ENCODE results near the gene CHD6. TPM values are rescaled to one million over a fixed set of nuclear protein-coding genes. Genes with fewer than 3 reads are reported as not detected.
A peak's percentile ranks its signal among the peaks of the same experiment; 100 is the strongest.

The CHD6 gene
- total RNA-seq, 6 experiments from 2014 or later = 9.3 to 24.1 (median 16.6) TPM

DNA sequence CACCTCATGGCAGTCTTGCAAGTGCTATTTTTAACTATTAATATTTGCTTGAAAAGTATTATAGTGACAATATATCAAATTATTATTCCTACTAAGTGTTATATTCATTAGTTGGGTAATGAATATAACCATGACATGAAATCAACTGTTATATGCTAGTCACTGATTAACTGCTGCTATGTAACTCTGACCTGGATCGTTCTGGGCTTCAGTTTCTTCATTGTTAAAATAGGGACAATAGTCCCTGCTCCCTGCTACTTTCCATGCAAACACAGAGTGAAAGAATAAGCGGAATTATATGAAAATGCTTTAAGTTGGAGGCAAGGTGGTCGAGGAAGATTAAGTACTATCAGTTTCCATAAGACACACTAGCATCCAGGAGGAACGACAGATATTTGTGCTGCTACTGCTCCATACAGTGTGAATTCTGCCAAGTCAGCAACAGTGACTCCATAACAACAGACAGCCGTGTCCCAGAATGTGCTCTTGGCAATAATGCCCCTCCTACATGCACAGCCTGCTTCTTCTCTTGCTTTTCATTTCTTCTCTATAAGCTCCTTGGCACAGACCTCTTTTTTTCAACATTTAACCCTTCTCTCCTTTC, 107.2 kb downstream of the CHD6 start:
- 20% methylated on average over 5 of the region's 5 CpGs for WGBS (ENCODE audit: insufficient coverage, low coverage, low lambda C conversion rate, missing lambda C conversion rate)
- ATAC-seq (peak; percentile 52 to 61 (median 60)), DNase-seq (no peak)
- Histone ChIP-seq H3K4me3 (no peak overlapping the region), H3K4me1 (peaks cover 0 to 68% (median 22%) of the 10 kb centered on the region in 4 donors), H3K9me3 (no peaks in the 10 kb centered on the region), H3K36me3 (peaks cover 0 to 4% (median 0%) of the 10 kb centered on the region in 4 donors), H3K27ac (peak overlapping the region in 1 of 3 donors; percentile 25), H3K27me3 (no peaks in the 10 kb centered on the region)
- intact Hi-C loops (cut with DNase I) = no loop called here
- TF ChIP-seq POLR2A (IDR thresholded peaks at IDR 0.05) = no peak
- TF ChIP-seq CTCF (IDR thresholded peaks at IDR 0.05) = no peak

GRCh38 chr20:41510224-41510623, 108.0 kb downstream of the CHD6 start:
- TF ChIP-seq POLR2A (IDR thresholded peaks at IDR 0.05) (no peak), CTCF (IDR thresholded peaks at IDR 0.05) (no peak)
- 77% methylated on average over 5 of the region's 7 CpGs for WGBS (ENCODE audit: insufficient coverage, low coverage, low lambda C conversion rate, missing lambda C conversion rate)
- H3K27ac ChIP-seq = peak overlapping the region in 1 of 3 donors; percentile 25

GRCh38 chr20:41509316-41510200, 108.6 kb downstream of the CHD6 start:
- Histone ChIP-seq H3K27me3 (no peaks in the 10 kb centered on the region), H3K27ac (peak overlapping the region in 1 of 3 donors; percentile 25), H3K9me3 (no peaks in the 10 kb centered on the region), H3K36me3 (peaks cover 0 to 4% (median 0%) of the 10 kb centered on the region in 4 donors), H3K4me3 (no peak overlapping the region), H3K4me1 (peaks cover 0 to 68% (median 22%) of the 10 kb centered on the region in 4 donors)
- DNase-seq (peak; percentile 61 to 83 (median 78)), ATAC-seq (peak; percentile 85 to 89 (median 88))
- no peak for TF ChIP-seq POLR2A (IDR thresholded peaks at IDR 0.05)
- no peak for TF ChIP-seq CTCF (IDR thresholded peaks at IDR 0.05)
- 30% methylated on average over 7 of the region's 9 CpGs for WGBS (ENCODE audit: insufficient coverage, low coverage, low lambda C conversion rate, missing lambda C conversion rate)
- intact Hi-C loops (cut with DNase I) = no loop called here

More at GRCh38 chr20:41510224-41510623, 108.0 kb downstream of the CHD6 start:
- H3K9me3 ChIP-seq = no peaks in the 10 kb centered on the region
- DNase-seq (no peak), ATAC-seq (peak in 1 of 4 donors; percentile 3)
- no peaks in the 10 kb centered on the region for H3K27me3 ChIP-seq
- intact Hi-C loops (cut with DNase I) = no loop called here
- peaks cover 0 to 4% (median 0%) of the 10 kb centered on the region in 4 donors for H3K36me3 ChIP-seq
- peaks cover 0 to 68% (median 22%) of the 10 kb centered on the region in 4 donors for H3K4me1 ChIP-seq
- H3K4me3 ChIP-seq = no peak overlapping the region

DNA sequence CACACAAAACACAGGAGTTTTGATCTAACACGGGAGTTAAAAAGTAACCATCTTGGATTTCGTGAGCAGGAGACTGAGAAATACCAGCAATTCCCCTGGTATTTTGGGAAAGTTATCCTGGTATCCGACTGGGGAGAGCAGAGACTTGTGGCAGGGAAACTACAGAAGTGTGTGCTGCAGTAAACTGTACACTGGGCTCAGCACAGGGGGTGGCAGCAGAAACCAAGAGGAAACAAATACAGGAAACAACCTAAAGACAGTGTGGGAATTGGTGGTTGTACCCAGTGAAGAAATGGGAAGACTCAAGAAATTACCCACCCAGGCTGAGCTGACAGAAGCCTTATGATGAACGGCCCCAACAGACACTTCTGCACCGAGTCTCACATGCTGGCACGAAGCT, 109.8 kb downstream of the CHD6 start:
- peak in 1 of 4 donors; percentile 16 for ATAC-seq
- H3K4me1 ChIP-seq = peaks cover 0 to 68% (median 22%) of the 10 kb centered on the region in 4 donors
- no peak overlapping the region for H3K27ac ChIP-seq
- TF ChIP-seq CTCF (IDR thresholded peaks at IDR 0.05) (no peak), POLR2A (IDR thresholded peaks at IDR 0.05) (no peak)
- peaks cover 0 to 4% (median 0%) of the 10 kb centered on the region in 4 donors for H3K36me3 ChIP-seq
- H3K4me3 ChIP-seq = no peak overlapping the region
- H3K9me3 ChIP-seq = no peaks in the 10 kb centered on the region
- WGBS (ENCODE audit: insufficient coverage, low coverage, low lambda C conversion rate, missing lambda C conversion rate) = 48% methylated on average over 6 of the region's 6 CpGs
- intact Hi-C loops (cut with DNase I) = no loop called here
- no peak for DNase-seq
- H3K27me3 ChIP-seq = no peaks in the 10 kb centered on the region

Measured in right lobe of liver (tissue), 6 donors.